Vagina (tissue), 2 donors: ENCODE measurements around the gene IQGAP3. TPM values are rescaled to one million over a fixed set of nuclear protein-coding genes. Genes with fewer than 3 reads are reported as not detected.
A peak's percentile ranks its signal among the peaks of the same experiment; 100 is the strongest.

Experiments
- DNase-seq, 2 donors: peaks; one replicate each; pipeline ENCODE4 v3.0.0-alpha.2; 2017; ENCODE audit errors: extremely low spot score in 2 of 2
- H3K27ac ChIP-seq: fragments of 200-600 bp; sonication (generic); one replicate; pipeline ENCODE4 v1.5.1; 2019
- H3K27me3 ChIP-seq: fragments of 200-600 bp; sonication (generic); one replicate; pipeline ENCODE4 v1.5.1; 2019
- H3K36me3 ChIP-seq, 2 donors: fragments of 200-600 bp; sonication (generic); one replicate each; pipeline ENCODE4 v1.5.1; 2017 to 2019
- H3K4me1 ChIP-seq: fragments of 200-600 bp; sonication (generic); one replicate; pipeline ENCODE4 v1.5.1; 2019
- H3K4me3 ChIP-seq, 2 donors: fragments of 200-600 bp; sonication (generic); 1 replicate in 1 of 2; 2 replicates in 1 of 2; pipeline ENCODE4 v1.5.1; 2016 to 2019
- H3K9me3 ChIP-seq: fragments of 200-600 bp; sonication (generic); one replicate; pipeline ENCODE4 v1.5.1; 2019
- CTCF ChIP-seq, 3 experiments: fragments of 450-650 bp in 2 of 3; fragments of 200-600 bp in 1 of 3; sonication (generic) in 1 of 3; IDR thresholded peaks; one replicate each; pipeline ENCODE4 v1.5.1; 2017 to 2019; ENCODE audit warnings: antibody characterized with exemption in 3 of 3, mild to moderate bottlenecking in 2 of 3, moderate library complexity in 2 of 3
- POLR2A ChIP-seq, 2 donors: fragments of 450-650 bp; IDR thresholded peaks; one replicate each; pipeline ENCODE4 v1.6.1; 2017; ENCODE audit warnings: antibody characterized with exemption in 2 of 2, mild to moderate bottlenecking in 2 of 2, moderate library complexity in 2 of 2
- POLR2AphosphoS5 ChIP-seq, 2 donors: sonication (generic); formaldehyde crosslinking; IDR thresholded peaks; one replicate each; pipeline ENCODE4 v1.9.0; 2017; ENCODE audit warnings: antibody characterized with exemption in 2 of 2, mild to moderate bottlenecking in 2 of 2, low read depth in 1 of 2; ENCODE audit not compliant: insufficient read depth in 1 of 2
- intact Hi-C: fragments of 100-400 bp; cut with DNase I; formaldehyde crosslinking; loops from one replicate; pipeline ENCODE4 v1.15.1; 2023
- total RNA-seq: library from RNA; depleted of rRNA; stranded (reverse); fragments of >200 nt; gene quantifications from one replicate; pipeline ENCODE4 v1.2.3, GENCODE V29; 2016

IQGAP3 gene
- total RNA-seq, 1 donor from 2014 or later = 2.9 TPM

DNA sequence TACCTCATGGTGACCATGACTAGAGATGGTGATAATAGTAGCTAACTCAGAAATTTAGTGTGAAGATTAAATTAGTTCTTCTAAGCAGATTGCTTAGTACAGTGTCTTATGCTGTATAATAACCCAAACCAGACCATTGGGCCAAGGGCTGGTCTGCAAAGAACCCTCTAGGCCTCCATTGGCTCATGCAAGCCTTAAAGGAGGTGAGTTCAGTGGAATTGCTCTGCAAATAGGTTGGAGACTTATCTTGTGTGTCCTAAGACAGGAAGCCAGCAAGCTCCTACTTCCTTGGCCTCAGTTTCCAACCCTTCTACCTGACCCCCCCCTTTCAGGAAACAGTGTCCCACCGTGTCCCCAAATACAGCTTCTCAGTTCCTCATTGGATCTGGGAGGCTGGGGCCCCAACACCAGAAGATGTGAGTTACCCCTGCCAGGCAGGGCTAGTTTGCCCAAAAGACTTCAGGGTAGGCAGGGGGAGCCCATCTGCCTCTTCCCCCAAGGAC, 69.9 kb downstream of the IQGAP3 start:
- H3K4me1 ChIP-seq = peaks cover 63% of the 10 kb centered on the region
- no peaks in the 10 kb centered on the region for H3K36me3 ChIP-seq
- H3K9me3 ChIP-seq = no peaks in the 10 kb centered on the region
- no peaks in the 10 kb centered on the region for H3K27me3 ChIP-seq
- H3K4me3 ChIP-seq = peak overlapping the region; percentile 84 to 96
- intact Hi-C loops = no loop called here
- peak overlapping the region; percentile 99 for H3K27ac ChIP-seq
- DNase-seq = no peak
- no peak for TF ChIP-seq POLR2A (IDR thresholded peaks at IDR 0.05)
- TF ChIP-seq CTCF (IDR thresholded peaks at IDR 0.05) = no peak

DNA sequence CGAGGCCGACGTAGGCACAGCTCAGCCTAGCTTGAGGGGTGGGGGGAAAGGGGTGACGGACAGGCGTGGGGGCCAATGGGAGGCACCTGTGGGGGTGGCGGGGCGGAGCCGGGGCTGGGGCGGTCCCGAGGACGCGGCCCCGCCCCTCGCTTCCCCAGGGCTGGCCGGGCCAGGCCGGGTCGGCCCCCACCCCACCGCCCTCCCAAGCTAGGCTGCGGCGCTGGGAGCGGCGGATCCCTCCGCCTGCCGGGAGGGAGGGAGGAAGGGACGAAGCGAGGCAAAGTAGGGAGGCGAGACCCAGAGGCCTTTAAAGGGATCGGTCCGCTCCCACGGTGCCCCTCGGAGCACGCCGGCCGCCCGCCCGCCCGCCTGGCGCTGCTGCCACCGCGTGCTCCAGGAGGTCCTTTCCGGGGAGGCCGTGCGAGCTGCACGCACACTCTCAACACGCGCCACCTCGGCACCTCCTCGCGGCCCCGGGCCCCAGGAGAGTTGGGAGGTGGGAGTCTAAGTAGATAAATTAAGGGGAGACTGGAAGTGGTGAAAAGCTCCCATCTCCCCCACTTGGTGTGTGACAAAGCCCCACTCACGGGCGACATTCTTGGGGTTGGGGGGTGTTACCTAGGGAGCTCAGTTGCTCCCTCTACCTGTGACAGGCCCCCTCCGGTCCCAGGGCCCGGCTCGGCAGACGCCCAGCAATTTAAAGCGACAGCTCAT, 71.4 kb downstream of the IQGAP3 start:
- peak overlapping the region; percentile 99 for H3K27ac ChIP-seq
- H3K27me3 ChIP-seq = no peaks in the 10 kb centered on the region
- intact Hi-C loops = loop anchor here (2.0 kb wide), 1 partner anchor 44 kb away; no protein-coding TSS in a partner anchor
- H3K4me1 ChIP-seq = peaks cover 74% of the 10 kb centered on the region
- DNase-seq = peak in 1 of 2 donors; percentile 99
- H3K9me3 ChIP-seq = no peaks in the 10 kb centered on the region
- H3K36me3 ChIP-seq = no peaks in the 10 kb centered on the region
- H3K4me3 ChIP-seq = peak overlapping the region; percentile 84 to 96
- TF ChIP-seq POLR2A (IDR thresholded peaks at IDR 0.05) (peak; percentile 4 to 92), CTCF (IDR thresholded peaks at IDR 0.05) (peak in 2 of 3 experiments; percentile 2 to 45), POLR2AphosphoS5 (IDR thresholded peaks at IDR 0.05; ENCODE audit: insufficient read depth in 1 of 2, low read depth in 1 of 2) (peak in 1 of 2 donors; percentile 100)

DNA sequence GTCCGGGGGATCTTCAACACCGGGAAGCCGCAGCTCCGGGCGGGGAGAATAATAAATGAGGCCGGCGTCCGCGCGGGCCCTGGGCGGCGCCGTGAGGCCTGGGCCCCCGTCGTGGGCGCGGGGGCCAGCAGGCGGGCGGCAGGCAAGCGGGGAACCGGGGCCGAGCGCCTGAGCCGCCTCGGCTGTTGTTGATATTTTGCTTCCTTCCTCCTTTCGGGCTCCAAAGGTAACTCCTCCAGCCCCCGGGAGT, 71.9 kb downstream of the IQGAP3 start, which contains the start of gene MEF2D:
MEF2D (minus strand) TSS at position 233 of the 250 bp plus-strand sequence. CDS start 17,483 bp downstream, outside the sequence.
- H3K27ac ChIP-seq = peak within 1 kb of the TSS; percentile 99
- intact Hi-C loops = loop anchor here (2.0 kb wide), 1 partner anchor 44 kb away; no protein-coding TSS in a partner anchor
- H3K9me3 ChIP-seq = no peaks in the 10 kb centered on the region
- TF ChIP-seq CTCF (IDR thresholded peaks at IDR 0.05) (no peak), POLR2A (IDR thresholded peaks at IDR 0.05) (peak; percentile 7 to 87)
- H3K36me3 ChIP-seq = no peaks in the 10 kb centered on the region
- peak within 1 kb of the TSS; percentile 84 to 96 for H3K4me3 ChIP-seq
- peaks cover 74% of the 10 kb centered on the region for H3K4me1 ChIP-seq
- H3K27me3 ChIP-seq = no peaks in the 10 kb centered on the region
- no peak for DNase-seq

DNA sequence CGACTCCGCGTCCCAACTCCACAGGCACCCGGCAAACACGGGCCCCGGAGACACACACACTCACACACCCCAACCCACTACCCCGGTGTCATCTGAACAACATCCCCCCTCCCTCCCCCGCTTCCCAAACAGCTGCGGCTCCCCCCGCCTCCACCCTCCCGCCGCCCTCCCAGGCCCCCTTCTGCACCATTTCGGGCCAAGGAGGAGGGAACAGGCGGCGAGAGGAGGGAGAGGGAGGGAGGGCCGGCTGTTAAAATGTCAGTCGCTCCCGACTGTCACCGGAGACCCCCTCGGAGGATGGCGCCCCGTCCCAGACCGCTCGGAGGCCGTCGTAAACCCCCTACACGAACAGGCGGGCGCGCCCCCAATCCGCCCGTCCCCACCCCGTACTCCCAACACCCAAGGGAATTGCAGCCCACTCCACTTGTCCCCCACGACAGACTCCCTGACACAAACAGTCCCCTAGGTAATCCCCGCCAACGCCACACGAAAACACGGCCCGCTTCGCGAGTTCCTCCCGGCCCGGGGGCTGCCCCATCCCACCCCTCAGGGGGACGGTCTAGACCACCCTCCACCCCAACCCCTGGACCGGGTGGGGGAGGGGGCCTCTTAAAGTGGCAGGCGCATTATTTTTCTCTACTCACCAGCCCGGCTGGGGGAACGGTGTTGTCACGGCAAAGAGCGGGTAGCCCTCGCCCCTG, 72.4 kb downstream of the IQGAP3 start:
- no peak for TF ChIP-seq CTCF (IDR thresholded peaks at IDR 0.05)
- TF ChIP-seq POLR2AphosphoS5 (IDR thresholded peaks at IDR 0.05; ENCODE audit: insufficient read depth in 1 of 2, low read depth in 1 of 2) = peak in 1 of 2 donors; percentile 66
- TF ChIP-seq POLR2A (IDR thresholded peaks at IDR 0.05) = peak in 1 of 2 donors; percentile 3
- no peaks in the 10 kb centered on the region for H3K27me3 ChIP-seq
- H3K27ac ChIP-seq = peak overlapping the region; percentile 99
- H3K36me3 ChIP-seq = no peaks in the 10 kb centered on the region
- no peaks in the 10 kb centered on the region for H3K9me3 ChIP-seq
- peak overlapping the region; percentile 84 to 96 for H3K4me3 ChIP-seq
- DNase-seq = no peak
- peaks cover 79% of the 10 kb centered on the region for H3K4me1 ChIP-seq
- intact Hi-C loops = loop anchor here (2.0 kb wide), 1 partner anchor 43 kb away; no protein-coding TSS in a partner anchor
